ENCODE measurements around the gene PDZD8.

- TF ChIP-seq EZH2 (IDR thresholded peaks at IDR 0.05; ENCODE audit: low read length) (no peak), CTCF (optimal IDR thresholded peaks at IDR 0.05 in 1 of 3, IDR thresholded peaks at IDR 0.05 in 1 of 3, conservative IDR thresholded peaks at IDR 0.05 in 1 of 3; ENCODE audit: extremely low read depth in 1 of 3, insufficient read depth in 2 of 3, low read length in 3 of 3) (no peak)
Measured at GRCh38 chr10:117421985-117422384, 46.7 kb upstream of the PDZD8 start.
